AG20443 (cell line): ENCODE data around the gene HOXC11.

Source experiments
- DNase-seq: peaks from one replicate; pipeline ENCODE4 v3.0.0; 2012; ENCODE audit warnings: low spot score, mixed read lengths

HOXC11 gene

DNA sequence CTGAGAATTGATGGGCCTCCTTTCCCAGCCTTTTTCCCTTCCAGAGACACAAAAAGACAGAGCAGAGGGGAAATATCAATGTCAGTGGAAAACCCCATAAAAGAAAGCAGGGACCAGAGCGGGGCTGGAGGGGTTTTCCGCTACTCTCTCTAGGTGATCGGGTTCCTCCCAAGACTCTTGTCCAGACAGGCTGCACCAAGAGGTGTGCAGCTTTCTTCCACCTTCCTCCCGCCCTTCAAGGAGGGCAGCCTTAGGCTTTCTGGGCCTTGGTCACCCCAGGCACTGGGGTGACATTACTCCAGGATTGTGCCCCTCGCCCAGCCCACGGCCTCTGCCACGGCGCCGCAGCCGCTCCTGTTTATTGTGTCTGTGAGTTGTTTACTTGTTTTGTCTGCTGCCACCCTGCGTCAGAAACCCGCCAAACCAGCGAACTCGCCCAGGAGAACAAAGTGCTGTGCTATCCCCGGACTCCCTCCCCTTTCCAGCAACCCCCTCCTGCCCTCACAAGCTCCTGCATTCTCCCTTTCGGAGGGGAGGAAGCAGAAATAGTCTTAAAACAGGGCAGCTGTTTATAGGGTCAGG, 48.6 kb downstream of the HOXC11 start:
- DNase-seq, result no peak

GRCh38 chr12:54022960-54023884, 50.3 kb downstream of the HOXC11 start:
- DNase-seq, result no peak

DNA sequence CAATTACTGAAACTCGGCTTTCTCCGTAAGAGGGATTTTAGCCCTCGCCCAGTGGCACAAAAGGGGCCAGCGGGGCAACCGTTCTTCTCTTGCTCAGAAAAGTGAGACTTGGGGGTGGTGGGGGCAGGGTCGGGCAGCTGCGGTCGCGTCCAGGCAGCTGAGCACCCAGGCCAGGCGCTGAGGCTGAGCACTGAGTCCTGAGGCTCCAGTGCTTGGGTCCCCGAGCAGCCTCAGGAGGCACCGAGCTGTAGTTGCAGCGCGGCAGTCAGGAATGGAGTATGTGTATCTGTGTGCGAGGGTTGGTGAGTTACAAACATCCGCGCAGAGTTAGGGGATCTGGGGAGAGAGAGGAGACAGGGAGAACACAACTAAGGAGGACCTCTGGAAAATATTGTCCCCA, 51.2 kb downstream of the HOXC11 start:
- DNase-seq, result no peak

- DNase-seq, result no peak
These were observed 51.8 kb downstream of the HOXC11 start for GRCh38 chr12:54024581-54025305.

DNA sequence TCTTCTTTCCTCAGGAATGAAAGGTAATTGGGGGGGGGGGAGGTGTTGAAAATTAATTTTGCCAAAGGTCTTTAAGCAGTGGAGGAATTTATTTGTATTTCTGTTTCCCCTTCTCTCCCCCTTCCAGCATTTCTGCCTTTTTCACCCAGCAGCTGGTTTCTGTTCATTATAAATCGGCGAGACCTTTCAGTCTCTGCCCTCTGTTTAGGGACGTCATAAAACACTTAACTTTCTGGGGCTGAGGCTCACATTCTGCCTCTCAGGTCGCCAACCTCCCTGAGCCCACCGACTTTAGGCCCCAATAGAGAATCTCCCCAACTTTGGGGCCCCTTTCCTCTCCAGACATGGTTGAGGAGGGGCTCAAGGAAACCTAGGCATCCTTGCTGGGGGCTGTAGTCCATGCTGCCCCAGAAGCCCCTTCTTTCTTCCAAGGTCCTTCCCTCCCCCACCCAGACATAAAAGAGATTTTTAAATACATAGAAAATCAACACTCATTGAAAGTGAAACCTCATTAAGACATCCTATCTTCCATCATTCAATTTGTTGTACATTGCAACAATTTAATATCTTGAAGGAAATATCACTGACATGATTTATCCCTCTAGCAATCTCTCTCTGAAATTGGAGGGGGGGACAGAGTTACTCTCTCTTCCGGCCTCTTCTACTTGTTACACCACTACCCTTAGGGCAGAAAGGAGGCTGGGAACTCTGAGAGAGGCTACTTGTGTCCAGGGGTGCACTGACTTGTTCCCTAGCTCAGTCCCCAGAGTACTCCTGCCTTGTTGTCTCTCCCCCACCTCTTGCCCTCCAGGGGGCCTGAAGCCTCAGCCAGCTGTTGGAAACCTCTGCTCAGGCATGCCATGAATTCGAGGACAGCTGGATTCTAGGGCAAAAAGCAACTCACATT, 52.8 kb downstream of the HOXC11 start:
- no peak for DNase-seq

GRCh38 chr12:54026640-54027441, 53.9 kb downstream of the HOXC11 start:
- DNase-seq, result no peak
